PC-9 (cell line): ENCODE results near the gene EXOC4.

Source experiments
- EZH2 ChIP-seq: fragments of 200-600 bp; sonication (generic); IDR thresholded peaks from 2 replicates; pipeline ENCODE4 v1.8.0; 2017; ENCODE audit warnings: antibody characterized with exemption, low read depth
- TF ChIP-seq, protein P1 (sequence below): fragments of 200-600 bp; sonication (generic); conservative IDR thresholded peaks from 2 replicates; pipeline ENCODE4 v1.6.1; 2017; ENCODE audit warnings: mixed run types, antibody characterized with exemption, mild to moderate bottlenecking, moderate library complexity

DNA sequence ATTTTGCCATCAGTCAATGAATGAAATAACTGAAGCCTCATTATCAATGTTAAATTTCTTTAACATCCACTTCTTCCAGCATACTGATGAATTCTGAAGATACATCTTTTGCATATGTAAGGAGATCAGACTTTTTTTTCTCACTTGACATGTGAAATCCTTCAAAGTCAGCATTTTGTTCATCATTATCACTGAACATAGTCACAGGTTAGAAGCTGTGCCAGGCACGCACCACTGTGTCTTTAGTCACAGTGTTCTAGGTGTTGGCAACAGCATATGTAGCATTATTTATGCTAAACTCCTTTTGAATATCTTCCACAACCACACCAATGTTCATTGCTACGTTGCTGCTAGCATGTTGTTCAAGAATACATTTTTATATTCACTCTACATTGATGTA is 450.1 kb downstream of the EXOC4 start:
- TF ChIP-seq, protein P1, sequence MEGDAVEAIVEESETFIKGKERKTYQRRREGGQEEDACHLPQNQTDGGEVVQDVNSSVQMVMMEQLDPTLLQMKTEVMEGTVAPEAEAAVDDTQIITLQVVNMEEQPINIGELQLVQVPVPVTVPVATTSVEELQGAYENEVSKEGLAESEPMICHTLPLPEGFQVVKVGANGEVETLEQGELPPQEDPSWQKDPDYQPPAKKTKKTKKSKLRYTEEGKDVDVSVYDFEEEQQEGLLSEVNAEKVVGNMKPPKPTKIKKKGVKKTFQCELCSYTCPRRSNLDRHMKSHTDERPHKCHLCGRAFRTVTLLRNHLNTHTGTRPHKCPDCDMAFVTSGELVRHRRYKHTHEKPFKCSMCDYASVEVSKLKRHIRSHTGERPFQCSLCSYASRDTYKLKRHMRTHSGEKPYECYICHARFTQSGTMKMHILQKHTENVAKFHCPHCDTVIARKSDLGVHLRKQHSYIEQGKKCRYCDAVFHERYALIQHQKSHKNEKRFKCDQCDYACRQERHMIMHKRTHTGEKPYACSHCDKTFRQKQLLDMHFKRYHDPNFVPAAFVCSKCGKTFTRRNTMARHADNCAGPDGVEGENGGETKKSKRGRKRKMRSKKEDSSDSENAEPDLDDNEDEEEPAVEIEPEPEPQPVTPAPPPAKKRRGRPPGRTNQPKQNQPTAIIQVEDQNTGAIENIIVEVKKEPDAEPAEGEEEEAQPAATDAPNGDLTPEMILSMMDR = no peak
- TF ChIP-seq EZH2 = no peak
